Activated T-cell treated with anti-CD3 and anti-CD28 coated beads, Interleukin-2, amount 50 U/mL, for 1 hour (primary cell): ENCODE data around the gene MAZ.
"Not testable (repeated sequence)": the region's sequence is repeated elsewhere in the genome, so short reads cannot be mapped to it uniquely, and the experiment has no call there.

ENCODE experiments used
- DNase-seq: peaks from one replicate; pipeline ENCODE4 v3.0.0-alpha.2; 2020

MAZ gene

DNA sequence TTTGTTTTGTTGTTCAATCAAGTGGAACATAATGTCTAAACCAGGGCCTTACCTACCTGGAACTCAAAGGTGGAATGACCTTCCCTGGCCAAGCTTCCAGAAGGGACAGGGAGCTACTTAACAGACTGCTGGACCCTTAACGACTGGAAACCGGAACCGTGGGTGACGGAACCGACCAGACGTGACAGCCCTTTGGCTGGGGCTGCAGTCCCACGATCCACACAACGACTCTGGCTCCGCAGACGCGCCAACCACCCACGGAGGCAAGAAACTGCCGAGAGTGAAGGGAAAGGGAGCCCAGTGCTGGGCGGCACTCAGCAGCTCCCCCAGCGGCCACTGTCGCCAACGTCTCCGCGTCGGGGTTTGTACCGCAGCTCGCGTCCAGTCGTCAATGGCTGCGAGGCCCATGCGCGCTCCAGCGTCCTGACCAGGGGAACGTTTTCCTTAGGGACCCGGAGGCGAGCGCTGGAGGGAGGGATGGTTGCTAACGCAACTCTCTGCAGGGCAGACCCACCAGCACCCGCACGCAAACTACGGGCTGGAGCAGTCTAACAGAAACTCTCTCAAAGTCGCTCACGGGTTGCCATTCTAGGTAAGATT is 21.3 kb upstream of the MAZ start:
- DNase-seq, result peak; percentile 84

DNA sequence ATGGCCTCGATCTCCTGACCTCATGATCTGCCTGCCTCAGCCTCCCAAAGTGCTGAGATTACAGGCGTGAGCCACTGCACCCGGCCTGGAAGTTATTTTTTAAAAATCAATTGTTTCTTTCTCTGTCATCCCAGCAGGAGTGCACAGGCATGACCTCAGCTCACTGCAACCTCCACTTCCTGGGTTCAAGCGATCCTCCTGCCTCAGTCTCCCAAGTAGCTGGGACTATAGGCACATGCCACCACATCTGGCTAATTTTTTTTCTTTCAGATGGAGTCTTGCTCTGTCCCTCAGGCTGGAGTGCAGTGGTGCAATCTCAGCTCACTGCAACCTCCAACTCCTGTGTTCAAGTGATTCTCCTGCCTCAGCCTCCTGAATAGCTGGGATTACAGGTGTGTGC is 19.2 kb upstream of the MAZ start:
- DNase-seq, result not testable (repeated sequence)

DNA sequence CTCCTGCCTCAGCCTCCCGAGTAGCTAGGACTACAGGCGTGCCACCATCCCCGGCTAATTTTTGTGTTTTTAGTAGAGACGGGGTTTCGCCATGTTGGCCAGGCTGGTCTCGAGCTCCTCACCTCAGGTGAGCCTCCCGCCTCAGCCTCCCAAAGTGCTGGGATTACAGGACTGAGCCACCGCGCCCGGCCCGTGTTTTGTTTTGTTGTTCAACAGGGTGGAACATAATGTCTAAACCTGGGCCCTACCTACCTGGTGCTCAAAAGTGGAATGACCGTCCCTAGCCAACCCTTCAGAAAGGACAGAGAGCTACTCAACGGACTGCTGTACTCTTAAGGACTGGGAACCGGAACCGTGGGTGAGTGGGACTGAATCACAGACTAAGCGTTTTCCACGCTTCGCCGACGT is 16.6 kb upstream of the MAZ start:
- DNase-seq, result no peak

DNA sequence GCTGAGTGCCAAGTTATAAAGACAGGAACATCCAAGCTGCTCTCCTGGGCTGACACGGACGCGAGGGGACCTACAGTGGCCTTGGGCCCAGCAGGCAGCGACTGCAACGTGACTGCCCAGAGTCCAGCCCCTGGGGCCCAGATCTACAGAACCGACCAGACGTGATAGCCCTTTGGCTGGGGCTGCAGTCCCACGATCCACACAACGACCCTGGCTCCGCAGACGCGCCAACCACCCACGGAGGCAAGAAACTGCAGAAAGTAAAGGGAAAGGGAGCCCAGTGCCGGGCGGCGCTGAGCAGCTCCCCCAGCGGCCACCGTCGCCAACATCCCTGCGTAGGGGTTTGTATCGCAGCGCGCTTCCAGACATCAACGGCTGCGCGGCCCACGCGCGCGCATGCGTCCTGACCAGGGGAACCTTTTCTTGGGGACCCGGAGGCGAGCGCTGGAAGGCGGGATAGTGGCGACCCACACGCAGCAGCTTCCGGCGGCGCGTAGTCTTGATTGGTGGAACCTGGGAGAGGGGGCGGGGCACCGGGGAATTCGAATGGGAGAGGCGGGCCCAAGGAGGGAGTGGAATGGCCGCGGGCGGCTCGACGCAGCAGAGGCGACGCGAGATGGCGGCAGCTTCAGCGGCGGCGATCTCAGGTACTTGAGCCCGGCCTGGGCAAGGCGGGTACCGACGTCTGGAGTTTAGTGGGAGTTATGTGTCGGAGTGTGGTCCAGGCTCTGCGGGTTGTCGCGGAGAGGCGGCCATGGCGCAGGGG is 16.0 kb upstream of the MAZ start, which contains the start of gene KIF22:
Gene KIF22 (plus strand): TSS at position 569 of the 766 bp plus-strand sequence. CDS start 9 bp downstream, at position 578.
- peak; percentile 99 for DNase-seq

DNA sequence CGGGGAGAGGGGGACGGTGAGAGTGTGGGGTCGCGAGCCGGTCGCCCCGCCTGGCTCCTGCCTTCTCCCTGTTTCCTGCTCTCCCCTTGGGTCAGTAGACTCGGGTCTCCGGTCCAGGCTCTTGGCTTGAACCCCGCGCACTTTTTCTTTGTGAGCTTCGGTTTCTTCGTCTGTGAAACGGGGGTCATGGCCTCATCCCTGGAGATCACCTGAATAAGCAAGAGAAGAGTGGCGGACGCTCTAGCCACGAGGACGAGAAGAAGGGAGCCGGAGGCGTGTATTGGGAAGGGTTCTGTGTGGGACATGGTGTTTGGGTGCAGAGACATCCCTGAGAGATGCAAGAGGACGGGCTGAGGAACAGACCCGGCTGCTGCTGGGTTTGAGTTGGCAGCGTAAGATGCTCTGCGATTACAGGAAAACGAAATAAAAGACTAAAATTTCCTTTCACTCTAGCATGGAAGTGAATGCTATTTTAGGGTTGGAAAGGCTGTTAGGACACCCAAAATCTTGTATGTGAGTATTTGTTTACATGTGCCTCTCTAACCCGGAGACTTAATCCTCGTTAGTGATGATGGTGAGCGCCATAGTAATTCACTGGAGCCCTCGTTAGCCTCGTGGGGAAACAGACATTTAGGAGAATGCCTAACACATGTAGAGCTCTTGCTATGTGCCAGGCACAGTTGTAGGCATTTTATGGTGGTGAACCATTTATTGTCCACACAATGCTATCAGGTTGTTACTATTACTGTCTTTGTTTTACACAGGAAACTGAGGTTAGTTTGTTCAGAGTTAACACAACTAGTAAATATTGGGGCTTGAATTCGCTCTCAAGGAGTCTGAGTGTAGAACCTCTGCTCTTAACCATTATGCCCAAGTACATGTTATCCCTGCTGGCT is 15.1 kb upstream of the MAZ start:
- DNase-seq, result no peak

DNA sequence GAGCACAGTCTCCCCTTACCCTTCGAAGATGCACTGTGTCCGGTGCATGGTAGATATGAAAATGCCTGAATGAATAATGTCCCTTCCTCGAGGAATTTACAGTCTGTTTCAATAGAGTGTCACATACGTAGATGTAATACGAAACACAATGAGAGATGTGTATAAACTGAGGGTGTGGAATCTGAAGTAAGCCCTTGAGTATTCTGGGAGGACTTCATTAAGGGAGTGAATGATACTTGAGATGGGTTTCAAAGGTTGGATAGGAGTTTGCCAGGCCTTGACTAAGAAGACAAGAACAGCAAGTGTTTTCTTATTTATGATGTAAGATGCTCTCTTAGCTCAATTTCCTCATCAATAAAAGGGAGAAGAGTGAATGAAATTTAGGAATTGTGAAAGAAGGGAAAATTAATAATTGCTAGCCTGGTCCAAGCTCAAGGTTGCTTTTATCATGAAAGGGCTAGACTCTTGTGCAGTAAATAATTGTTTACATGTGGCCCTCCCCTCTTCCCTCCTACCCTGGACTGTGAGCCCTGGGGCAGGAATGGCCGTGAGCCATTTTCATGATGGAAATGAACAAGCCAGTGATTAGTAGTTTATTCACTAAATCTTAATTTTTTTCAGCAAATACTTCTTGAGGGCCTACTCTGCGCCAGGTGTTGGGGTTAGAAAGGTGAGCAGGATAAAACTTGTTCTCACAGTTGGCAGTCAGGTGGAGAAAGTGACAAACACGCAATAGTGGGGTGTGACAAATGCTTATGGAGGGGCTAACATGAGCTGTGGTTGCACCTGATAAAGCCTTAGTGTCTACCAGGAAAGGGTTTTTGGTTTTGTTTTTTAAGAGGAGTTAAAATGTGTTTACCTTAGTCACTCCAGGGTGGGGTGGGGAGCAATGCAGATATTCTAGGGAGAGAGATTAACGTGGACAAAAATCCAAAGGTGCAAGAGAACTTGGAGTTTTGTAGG is 14.2 kb upstream of the MAZ start:
- no peak for DNase-seq

DNA sequence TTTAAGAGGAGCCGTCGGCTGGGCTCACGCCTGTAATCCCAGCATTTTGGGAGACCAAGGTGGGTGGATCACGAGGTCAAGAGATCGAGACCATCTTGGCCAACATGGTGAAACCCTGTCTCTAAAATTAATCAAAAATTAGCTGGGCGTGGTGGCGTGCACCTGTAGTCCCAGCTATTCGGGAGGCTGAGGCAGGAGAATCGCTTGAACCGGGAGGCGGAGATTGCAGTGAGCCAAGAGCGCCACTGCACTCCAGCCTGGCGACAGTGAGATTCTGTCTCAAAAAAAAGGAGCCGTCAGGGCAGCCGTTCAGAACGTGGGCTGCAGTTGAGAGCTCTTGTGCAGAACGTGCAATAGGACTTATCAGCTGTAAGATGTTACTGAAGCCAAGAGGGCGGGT is 13.2 kb upstream of the MAZ start:
- not testable (repeated sequence) for DNase-seq

DNA sequence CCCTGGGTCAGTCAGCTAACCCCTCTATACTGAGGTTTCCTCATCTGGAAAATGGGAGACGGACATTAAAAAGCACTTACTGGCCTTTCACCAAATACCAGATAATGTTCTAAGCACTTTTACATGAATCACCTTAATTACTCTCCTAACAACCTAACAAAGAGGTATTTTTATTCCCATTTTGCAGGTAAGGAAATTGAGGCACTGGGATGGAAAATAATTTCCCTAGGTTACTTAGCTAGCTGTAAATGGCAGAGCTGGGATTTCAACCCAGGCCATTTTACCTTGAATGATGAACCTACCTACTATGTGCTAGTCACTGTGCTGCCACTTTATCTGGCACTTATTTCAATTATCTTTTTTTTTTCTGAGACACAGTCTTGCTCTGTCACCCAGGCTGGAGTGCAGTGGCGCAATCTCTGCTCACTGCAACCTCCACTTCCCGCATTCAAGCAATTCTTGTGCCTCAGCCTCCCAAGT is 12.1 kb upstream of the MAZ start:
- no peak for DNase-seq

DNA sequence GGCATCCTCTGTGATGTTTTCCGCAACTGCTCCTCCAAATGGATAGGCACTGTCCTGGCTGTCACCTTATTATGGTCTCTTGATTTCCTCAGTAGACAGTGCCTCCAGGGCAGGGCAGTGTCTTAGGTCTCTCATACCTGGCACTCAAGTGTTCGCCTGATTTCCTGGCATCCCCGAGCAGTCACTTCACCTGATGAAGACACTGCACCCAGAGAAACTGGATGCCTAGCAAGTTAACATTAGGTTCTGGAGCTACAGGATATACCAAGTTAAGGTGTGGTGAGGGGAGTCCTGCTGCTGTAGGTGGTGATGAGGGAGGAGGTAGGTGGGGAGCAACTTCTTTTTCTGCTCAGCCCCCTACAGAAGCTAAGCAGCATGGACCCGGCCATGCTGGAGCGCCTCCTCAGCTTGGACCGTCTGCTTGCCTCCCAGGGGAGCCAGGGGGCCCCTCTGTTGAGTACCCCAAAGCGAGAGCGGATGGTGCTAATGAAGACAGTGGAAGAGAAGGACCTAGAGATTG is 3.9 kb upstream of the MAZ start:
- DNase-seq, result no peak

DNA sequence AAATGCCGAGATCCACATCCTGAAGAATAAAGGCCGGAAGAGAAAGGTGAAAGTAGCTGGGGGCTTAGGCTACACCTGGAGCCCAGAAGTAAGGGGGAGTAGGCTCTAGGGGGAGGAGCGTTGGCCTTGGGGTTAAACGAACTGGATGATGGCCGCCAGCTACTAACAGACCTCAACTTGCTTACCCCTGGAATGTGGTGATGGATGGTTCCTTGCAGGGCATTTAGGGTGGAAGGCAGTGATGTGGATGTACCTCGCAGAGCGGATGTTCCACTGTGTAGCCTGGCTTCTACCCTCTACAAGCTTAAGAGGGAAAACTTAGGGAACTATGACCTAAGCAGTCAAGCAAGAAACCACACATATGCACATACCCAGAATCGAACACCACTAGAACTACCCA is 2.3 kb upstream of the MAZ start:
- no peak for DNase-seq

DNA sequence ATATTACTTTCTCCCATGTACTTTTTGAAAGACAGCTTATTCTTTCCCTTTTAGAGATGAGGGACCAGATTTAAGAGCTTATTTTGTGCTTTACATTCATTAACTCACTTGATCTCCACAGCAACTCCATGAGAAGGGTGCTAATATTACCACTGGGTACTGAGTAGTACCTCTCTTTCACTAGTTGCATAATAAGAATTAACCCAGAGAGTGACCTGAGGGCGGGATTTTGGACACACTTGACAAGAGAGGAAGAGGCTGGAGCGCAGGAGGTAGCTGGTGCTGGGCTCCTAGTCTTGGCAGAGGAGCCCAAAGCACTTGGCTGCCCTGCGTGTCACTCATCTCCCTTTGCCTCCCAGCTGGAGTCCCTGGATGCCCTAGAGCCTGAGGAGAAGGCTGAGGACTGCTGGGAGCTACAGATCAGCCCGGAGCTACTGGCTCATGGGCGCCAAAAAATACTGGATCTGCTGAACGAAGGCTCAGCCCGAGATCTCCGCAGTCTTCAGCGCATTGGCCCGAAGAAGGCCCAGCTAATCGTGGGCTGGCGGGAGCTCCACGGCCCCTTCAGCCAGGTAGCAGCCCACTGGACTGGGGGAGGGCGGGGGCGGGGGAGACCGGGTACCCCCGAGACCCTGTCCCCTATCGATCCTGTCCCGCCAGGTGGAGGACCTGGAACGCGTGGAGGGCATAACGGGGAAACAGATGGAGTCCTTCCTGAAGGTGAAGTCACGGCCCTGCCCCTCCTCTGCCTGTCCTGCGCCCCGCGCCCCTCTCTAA is 1.7 kb upstream of the MAZ start:
- no peak for DNase-seq

DNA sequence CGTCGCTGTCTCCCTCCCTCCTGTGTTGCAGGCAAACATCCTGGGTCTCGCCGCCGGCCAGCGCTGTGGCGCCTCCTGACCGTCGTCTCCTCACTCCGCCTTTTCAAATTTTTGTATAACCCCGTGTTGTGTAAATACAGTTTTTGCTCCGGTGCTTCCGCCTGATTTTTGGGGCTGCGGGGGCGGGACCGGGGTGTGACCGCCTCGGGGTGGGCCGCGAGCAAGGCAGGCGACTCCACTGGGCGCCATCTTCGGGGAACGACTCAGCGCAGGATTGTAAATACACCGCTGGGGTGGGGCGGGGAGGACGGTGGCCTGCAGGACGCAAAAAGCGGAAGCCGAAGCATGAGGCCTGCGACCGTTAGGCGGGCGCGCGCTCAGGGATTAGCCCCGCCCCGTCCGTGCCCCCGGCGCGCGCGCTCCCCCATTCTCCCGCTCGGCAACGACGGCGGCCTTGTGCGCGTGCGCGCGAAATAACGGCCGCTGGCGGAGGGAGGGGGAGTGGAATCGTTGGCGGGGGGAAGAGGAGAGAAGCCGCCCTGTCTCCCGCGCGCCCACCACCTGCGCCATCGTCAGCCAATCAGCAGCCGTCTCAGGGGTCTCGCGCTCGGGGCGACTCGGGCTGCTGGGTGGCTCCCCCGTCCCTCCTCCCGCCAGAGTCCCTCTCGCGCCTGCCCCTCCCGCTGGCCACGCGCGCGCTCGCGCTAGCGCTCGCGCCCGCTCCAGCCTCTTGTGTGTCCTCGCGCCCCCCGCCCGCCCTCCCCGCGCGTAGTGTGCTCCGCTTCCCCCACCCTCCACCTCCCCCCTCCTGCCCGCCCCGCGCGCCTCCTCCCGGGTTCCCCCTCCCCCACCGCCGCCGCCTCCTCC is 864 bp upstream of the MAZ start:
- DNase-seq, result peak; percentile 97

DNA sequence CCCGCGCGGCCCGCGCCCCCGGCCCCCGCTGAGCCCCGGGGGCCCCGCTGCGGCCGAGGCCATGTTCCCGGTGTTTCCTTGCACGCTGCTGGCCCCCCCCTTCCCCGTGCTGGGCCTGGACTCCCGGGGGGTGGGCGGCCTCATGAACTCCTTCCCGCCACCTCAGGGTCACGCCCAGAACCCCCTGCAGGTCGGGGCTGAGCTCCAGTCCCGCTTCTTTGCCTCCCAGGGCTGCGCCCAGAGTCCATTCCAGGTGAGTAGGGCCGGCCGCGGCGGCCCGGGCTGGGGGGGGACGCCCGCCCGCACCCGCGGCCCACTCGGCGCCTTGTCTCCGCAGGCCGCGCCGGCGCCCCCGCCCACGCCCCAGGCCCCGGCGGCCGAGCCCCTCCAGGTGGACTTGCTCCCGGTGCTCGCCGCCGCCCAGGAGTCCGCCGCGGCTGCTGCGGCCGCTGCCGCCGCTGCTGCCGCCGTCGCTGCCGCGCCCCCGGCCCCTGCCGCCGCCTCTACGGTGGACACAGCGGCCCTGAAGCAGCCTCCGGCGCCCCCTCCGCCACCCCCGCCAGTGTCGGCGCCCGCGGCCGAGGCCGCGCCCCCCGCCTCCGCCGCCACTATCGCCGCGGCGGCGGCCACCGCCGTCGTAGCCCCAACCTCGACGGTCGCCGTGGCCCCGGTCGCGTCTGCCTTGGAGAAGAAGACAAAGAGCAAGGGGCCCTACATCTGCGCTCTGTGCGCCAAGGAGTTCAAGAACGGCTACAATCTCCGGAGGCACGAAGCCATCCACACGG is 504 bp downstream of the MAZ start:
- peak; percentile 66 for DNase-seq

DNA sequence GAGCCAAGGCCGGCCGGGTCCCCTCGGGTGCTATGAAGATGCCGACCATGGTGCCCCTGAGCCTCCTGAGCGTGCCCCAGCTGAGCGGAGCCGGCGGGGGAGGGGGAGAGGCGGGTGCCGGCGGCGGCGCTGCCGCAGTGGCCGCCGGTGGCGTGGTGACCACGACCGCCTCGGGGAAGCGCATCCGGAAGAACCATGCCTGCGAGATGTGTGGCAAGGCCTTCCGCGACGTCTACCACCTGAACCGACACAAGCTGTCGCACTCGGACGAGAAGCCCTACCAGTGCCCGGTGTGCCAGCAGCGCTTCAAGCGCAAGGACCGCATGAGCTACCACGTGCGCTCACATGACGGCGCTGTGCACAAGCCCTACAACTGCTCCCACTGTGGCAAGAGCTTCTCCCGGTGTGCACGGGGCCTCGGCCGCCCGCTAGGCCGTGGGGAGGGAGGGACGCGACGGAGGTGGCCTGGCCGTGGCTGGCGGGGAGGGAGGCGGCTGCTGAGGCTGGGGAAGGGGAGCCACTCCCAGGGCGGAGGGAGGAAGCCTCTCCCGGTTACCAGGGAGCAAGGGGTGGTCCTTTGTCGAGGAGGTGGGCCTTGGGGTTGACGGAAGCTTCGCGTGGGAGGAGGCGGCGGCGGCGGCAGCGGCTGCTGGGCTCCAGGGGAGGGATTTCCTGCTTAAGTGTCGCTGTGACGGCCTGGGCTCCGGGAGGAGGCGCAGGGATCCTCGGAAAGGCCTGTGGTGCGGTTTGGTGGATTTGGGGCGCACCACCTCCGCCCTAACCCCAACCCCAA is 1.3 kb downstream of the MAZ start:
- peak; percentile 88 for DNase-seq

DNA sequence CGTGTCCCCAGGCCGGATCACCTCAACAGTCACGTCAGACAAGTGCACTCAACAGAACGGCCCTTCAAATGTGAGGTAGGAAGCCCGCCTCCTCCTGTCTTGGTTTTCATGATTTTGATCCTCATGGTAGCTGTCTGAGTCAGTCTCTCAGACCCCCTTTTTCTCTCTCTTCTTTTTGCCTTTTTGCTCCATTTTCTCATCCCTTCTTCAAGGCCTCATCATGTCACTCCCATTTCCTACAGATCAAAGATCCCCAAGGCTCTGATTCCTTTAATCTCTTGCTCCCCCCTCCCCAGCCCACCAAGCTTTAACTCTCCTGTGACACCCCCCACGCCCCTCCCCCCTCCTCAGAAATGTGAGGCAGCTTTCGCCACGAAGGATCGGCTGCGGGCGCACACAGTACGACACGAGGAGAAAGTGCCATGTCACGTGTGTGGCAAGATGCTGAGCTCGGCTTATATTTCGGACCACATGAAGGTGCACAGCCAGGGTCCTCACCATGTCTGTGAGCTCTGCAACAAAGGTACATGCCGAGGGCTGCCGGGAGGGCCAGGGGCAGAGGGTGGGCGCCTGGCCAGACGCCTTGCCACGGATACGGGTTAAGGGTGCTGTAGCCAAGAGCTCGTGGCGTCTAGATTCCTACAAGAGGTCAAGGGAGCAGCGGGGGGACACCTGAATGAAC is 2.0 kb downstream of the MAZ start:
- DNase-seq, result no peak

DNA sequence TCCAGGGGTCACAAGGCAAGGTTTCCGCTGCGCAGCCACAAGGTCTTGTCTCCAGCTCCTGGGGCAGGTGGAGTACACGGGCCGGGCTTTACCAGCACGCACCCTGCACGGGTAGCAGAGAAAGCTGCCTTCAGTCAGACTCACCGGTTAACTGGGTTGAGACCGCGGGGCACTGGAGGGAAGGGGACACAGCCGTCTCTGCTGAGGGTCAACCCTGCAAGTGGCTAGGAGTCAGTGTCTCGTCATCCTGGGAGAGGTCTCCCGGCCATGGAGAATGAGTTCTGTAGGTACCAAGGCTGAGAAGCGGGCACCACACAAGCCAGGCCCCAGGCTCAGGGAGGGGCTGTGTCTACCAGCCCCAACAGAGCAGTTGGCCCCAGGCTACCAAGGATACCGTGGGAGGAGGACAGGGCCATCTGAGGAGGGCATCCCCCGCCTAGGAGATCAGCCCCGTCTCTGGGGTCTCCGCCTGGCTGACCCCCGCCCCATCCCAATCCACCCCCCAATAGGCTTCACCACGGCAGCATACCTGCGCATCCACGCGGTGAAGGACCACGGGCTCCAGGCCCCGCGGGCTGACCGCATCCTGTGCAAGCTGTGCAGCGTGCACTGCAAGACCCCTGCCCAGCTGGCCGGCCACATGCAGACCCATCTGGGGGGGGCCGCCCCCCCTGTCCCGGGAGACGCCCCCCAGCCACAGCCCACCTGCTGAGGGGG is 2.9 kb downstream of the MAZ start:
- no peak for DNase-seq
